Bone marrow (tissue), 2 donors: Measurements from ENCODE around the gene MSGN1.
"Not testable (repeated sequence)": the region's sequence is repeated elsewhere in the genome, so short reads cannot be mapped to it uniquely, and the experiment has no call there.

Experiments used
- DNase-seq, 2 donors: peaks; one replicate each; lab custom pipeline; 2025; lab: John Stamatoyannopoulos, UW

Gene MSGN1

DNA sequence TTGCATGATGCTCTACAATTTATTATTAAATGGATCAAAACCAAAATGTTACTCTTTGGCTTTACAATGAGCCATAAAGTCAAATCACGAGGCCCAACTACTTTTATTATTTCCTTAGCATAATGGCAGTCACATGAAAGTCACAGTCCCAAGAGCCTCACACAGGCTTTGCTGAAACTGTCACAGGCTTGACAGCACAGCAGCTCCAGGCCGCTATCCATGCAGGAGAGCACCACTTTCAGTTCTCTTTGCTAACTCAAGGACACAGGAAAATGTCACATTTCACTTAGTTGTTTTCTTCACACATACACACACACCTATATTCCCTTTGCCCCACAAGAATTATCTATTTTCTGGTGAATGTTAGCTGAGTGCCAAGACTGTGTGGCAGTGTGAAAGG lies 11.1 kb upstream of the MSGN1 start:
- no peak for DNase-seq

DNA sequence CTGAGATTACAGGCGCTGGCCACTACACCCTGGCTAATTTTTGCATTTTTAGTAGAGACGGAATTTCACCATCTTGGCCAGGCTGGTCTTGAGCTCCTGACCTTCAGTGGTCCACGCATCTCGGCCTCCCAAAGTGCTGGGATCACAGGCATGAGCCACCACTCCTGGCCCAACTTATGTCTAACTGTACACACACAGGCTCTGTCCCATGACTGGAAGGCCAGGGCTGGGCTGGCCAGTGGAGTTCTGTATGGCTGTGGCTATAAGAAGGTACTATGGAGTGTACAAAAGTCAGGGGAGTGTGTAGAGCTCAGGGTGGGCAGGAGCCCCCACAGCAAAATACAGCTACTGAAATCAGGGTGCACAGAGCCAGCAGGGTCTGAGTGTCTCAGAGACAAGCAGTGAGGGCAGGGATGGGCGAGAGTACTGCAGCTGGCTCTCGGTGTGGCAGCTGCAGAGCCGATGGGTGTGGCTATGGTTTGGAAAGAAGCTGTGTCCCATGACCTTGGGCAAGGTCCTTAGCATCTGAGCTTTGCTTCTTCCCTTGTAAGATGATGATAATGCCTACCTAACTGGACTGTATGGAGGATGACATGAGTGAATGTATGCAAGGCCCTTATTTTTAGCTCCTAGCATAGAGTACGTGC lies 10.4 kb upstream of the MSGN1 start:
- no peak for DNase-seq

DNA sequence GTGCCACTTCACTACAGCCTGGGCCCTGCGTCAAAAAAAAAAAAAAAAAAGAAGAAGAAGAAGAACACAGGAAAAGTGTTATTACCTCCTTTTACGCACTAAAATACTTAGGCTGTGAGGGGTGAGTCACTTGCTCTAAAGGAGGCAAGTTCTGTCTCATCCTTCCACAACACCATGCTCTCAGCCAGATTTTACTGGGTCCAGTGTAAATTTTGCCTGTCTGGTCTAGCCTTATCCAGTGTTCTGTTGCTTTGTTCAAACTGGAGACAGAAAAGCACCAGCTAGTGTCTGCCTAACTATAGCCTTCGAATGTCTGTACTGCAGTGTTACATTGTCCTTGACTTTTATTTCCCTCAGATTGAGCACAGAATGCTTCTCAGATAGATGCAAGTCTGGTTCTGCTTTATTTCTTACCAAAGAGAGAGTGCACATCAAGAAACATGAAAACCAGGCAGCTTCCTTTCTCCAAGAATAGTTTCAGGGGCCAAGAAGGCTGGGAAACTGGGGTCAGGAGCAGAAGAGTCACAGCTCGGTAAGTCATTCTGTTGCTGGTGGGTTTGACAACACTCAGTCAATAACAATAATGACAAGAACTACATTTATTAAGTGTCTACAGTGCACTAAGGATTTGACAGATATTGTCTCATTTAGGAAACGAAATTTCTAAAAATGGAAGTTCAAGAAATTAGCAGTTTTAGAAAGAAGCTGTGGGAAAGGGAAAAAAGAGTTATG lies 3.1 kb upstream of the MSGN1 start:
- peak in 1 of 2 donors; percentile 73 for DNase-seq

DNA sequence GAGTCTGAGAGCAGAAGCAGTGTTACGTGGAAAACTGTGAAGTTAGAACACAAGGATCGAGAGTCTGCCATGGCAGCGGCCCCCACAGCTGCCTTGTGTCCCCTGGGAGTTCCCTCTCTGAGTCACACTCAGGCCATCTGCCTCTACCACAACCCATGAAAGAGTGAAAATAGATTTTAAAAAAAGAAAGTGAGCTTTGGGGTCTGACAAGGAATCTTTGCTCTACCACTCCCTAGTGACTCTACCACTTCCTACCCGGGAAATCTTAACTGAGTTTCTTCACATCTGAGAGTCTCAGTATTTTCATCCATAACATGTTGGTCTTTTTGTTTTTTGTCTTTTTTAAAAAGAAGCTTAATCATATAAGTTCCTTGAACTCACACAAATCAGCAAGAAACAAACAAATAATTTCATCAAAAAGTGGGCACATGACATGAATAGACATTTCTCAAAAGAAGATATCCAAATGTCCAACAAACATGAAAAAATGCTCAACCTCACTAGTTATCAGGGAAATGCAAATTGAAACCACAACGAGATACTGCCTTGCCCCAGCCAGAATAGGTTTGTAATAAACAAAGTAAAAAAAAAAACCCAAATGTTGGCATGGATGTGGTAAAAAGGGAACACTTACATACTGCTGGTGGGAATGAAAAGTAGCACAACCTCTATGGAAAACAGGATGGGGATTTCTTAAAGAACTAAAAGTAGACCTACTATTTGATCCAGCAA lies 2.4 kb upstream of the MSGN1 start:
- peak in 1 of 2 donors; percentile 85 for DNase-seq

DNA sequence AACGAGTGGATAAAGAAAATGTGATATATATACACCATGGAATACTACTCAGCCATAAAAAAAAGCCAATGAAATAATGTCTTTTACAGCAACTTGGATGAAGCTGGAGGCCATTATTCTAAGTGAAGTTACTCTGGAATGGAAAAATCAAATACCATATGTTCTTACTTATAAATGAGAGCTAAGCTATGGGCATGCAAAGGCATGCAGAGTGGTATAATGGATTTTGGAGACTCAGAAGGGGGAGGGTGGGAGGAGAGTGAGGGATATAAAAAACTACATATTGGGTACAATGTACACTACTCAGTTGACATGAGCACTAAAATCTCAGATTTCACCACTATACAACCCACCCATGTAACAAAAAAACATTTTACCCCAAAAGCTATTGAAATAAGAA lies 1.7 kb upstream of the MSGN1 start:
- no peak for DNase-seq

DNA sequence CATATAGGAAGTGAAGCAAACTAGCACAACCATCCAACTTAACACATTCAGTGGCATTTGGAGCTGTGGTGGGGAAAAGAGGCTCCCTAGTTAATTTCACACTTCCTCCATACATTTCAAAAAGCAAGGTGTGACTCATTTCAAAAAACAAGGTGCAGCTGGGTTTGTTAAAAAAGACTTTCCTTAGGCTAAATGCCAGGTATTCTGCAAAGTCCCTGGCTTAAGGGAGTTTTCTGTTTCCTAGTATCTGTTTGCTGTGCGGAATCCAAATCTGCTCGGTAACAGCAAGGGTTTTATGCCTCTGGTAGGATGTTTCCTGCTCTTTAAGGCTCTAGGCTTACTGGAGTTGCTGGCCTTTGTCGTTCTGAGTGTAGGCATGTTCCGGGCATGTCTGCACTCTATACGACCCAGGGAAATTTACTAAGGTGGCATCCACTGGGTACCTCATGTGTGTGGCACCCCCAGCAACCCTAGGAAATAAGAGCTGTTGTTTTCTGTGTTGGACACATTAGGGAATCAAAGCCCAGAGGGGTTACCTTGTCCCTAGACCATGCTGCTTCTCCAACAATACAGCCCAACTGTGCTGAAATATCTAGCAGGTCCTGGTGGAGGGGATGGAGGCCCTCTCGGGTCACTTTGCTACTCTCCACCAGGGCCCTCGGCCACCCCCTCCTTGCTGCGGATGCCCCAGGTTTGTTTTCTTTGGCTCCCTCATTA lies 634 bp upstream of the MSGN1 start:
- DNase-seq, result no peak

DNA sequence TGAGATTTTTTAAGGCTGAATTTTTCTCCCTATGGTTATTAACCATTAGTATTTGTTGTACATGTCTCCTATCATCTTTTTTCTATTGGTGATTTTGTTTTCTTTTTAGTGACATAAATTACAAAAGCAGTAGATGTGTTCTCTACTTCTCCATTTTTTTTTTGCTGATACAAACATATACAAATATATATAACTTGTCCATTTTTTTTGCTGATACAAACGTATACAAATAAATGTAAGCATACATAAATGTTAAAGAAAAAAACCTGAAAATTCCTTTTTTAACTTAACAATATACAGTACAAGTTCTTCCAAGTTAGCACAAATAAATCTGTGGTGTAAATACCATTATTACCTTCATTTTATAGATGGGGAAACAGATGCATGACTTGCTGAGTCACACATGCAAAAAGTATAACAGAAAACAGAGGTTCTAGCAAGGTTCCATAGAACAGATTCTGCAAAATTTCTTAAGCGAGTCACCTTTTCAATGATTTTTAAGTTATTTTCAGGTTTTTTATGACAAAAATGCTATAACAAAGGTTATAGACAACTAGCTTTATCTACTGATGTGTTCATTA lies 2.1 kb downstream of the MSGN1 start:
- DNase-seq, result no peak

DNA sequence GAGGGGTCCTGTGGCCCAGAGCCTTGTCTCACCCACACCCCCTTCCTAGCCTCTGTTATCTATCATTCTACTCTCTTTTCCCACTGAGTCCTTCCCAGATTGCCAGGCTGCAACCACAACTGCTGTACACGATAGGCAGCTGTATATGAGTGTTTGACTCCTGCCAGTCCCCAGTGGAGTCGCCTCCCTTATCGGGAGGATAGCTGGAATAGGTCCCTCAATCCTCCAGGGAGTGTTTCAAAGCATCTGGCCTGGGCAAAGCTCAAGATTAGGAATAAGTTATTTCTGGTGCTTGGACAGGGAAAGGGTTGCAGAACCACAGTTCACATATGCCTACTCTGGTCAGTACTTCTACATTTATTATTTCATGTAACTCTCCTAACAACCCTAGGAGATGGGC lies 4.8 kb downstream of the MSGN1 start:
- DNase-seq, result no peak

DNA sequence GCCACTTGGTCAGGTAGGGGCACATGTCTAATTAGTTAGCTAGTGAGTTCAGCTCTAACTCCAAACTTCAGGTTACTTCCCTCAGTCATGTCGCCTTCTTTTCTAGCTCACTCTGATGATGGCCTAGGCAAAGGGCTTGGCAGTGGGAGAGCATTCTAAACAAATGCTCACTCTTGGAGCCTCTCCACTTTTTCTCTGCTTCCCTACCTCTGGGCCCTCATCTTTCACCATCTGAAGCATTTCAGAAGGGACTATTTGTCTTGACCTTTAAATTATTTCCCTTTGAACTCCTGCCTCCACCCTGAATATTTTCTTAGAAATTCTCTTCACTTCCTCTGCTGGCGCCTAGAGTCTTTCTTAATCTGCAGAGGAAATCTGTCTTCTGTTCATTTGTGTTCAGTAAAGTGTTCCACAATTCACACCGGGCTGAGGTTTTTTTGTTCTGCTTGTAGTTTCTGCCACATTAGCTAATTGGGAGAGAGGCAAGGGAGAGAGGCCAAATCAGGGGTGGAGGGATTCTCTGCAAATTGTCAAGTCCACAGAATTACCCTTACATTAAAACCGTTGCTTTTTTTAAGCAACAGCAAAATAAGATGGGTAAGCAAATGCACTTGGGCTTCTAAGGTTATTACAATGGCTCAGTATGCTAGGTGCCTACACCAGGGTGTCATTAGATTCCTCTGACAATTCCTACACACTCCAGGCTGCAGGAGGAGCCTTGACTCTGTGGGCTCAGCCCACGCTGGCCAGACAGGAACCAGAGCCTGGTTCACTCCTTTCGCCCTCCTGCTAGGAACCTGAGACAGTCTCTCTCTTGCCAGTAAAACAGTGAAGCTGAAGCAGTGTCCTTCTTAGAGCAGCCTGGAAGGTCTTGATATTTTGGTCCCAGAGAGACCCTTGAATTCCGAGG lies 5.5 kb downstream of the MSGN1 start:
- DNase-seq, result no peak

DNA sequence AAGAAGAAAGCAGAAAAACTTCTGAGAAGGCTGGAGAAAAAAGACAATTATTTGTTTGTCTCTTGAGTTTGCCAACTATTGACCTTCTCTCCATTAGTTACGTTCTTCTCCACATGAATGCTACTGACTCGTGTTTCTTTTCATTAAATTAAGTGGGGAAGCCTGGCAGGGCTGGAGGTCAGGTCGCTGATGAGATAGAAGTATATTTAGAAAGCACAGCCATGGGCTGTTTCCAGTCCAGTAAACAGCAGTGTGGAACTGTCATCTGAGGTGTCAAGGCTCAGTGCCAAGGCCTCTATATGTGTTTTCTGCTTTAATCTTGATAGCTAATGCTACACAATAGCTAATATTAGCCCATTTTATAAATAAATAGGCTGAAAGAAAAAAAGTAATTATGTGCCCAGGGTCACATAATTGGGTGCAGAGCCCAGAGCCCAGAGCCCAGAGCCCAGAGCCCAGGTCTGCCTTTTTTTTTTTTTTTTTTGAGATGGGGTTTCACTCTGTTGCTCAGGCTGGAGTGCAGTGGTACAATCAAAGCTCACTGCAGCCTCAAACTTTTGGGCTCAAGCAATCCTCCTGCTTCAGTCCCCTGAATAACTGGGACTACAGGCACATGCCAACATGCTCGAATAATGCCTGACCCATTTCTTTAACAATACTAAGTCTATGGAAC lies 6.3 kb downstream of the MSGN1 start:
- DNase-seq, result no peak

DNA sequence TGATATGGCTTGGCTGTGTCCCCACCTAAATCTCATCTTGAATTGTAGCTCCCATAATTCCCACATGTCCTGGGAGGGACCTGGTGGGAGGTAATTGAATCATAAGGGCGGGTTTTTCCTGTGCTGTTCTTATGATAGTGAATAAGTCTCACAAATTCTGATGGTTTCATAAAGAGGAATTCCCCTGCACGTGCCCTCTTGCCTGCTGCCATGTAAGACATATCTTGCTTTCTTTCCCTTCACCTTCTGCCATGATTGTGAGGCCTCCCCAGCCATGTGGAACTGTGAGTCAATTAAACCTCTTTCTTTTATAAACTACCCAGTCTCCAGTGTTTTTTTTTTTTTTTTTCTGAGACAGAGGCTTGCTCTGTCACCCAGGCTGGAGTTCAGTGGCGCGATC lies 7.4 kb downstream of the MSGN1 start:
- DNase-seq, result not testable (repeated sequence)

DNA sequence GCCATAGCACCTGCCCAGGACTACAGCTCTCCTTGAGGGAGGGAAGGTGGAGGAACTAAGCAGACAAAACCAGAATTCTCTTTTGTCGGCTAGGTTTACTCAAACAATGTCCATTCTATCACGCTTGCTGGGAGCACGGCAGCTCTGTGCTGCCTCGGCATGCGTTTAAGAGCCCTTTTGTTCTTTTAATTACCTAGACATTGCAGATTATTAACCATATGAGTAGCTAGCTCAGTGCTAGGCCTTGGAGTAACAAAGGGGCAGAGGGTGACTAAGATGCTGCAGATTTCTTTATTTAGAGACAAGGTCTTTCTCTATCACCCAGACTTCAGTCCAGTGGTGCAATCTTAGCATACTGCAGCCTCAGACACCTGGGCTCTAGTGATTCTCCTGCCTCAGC lies 11.1 kb downstream of the MSGN1 start:
- DNase-seq, result no peak

DNA sequence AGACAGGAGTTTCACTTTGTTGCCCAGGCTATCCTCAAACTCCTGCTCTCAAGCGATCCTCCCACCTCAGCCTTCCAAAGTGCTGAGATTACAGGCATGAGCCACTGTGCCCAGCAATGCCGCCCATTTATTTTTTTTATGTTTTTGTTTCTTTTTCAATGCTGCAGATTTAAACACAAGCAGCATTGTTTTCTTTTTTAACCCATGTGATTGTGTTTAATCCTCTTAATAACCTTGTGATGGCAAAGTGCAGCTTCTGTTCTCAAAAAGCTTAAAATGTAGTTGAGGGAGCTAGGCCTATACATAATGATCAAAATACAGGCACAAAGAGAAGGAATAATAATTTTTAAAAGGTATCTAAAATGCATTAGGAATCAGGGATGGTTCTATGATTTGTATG lies 11.5 kb downstream of the MSGN1 start:
- no peak for DNase-seq

DNA sequence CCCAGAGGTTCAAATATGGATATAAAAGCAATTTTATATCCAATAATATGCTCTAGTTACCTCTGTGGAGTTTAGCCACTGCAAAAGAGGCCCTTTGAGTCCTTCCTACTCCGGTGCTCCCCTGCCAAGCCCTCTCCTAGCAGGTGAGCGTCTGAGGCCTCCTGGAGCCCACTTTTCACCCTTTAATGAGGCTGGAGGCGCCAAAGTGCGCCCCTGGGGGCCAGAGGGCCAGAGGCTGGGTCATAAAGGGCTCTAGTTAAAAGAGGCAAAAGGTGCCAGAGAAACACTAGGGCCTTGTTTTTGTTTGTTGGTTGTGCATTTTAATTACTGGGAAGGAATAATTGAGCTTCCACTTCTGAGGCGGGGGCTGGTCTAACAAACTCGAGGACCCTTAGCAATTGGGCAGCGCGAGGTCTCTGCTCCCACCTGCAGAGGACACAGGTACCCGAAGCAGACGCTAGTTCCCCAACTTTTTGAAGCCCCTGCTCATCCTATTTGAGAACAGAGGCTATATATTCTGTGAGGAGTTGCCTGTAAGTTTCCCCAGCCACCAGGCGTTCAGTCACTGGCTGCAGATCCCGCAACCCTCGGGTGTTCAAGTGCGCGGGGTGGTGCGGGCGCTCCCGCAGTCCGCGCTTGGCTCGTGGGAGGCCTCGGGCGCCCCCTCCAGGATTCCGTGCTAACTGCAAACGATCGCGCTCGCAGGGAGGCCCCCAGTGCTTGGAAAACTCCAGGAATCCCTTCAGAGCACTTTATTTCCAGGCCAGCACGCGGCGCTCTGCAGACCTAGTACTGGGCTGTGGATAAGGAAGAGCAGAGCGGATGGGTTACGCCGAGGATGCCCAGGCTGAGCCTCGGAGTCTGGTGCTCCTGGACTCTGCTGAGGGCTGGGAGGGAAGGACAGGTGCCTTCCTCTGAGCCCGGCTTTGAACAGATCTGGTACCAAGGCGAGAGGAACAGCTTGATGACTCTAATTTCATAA lies 14.1 kb downstream of the MSGN1 start:
- DNase-seq, result peak; percentile 20 to 38

DNA sequence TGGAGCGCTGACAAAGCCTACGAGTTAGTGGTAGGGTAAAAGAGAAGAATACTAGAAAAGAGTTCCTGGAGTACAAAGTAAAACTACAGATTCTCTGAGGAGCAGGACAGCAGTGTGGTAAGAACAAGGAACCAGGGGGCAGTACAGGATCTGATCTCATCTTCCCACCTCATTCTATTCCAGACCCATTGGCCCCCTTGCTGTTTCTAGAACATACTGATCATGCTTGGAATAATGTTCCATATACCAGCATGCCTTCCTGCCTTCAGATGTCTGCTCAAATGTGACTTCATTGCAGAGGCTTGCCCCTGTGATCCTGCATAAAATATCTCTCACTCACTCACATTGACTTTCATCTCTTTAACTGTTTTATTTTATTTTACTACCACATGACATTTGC lies 19.3 kb downstream of the MSGN1 start:
- no peak for DNase-seq

DNA sequence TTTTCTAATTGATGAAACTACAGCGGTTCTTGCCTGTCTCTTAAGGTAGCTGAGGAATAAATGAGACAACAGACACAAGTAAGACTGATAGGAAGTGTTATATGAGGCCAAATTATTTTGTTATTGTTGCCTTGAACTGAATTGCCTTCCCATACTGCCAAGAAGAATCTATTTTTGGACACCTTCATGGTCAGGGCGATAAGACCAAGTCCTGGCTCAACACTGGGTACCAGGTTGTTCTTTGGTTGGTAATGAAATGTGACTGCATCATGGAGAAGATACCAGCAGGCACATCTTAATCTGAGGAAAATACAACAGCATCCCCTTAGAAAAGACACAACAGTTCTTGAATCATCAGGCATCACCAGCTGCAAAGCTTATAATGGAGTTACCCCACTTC lies 23.7 kb downstream of the MSGN1 start:
- DNase-seq, result no peak

DNA sequence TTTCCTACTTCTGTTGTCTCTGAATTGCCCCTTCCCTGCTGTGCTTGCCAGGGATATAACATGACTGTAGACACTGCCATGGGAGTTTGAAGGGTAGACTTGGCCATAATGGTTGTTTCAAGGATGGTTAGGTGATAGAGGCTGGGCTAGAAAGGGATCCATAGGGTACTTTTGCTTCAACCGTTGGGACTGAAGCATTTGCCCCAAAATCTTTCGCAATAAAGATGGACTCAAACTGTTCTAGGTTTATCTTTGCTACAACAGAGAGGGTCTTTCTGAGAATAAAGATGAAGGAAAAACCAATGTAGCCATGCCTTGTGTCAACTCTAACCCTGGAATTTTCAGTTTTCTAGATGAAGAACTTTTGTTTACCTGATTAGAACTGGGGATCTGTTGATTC lies 27.2 kb downstream of the MSGN1 start:
- no peak for DNase-seq

DNA sequence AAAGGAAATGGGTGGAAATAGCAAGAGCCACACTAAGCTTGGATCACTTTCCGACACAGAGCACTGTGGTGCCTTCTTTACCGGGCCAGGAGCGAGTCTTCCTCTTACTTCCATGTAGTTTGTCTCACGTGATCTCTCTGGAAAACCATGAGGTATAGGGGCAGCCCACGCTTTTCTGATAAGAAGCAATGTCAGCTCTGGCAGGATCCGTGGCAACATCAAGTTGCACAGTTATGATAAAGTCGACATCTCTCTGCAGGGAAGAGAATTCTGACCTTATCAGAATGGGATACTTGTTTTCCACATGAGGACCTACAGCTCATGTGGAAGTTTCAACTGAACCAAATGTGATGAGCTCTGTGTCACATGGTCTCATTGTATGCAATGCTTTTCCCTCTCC lies 29.5 kb downstream of the MSGN1 start:
- no peak for DNase-seq

DNA sequence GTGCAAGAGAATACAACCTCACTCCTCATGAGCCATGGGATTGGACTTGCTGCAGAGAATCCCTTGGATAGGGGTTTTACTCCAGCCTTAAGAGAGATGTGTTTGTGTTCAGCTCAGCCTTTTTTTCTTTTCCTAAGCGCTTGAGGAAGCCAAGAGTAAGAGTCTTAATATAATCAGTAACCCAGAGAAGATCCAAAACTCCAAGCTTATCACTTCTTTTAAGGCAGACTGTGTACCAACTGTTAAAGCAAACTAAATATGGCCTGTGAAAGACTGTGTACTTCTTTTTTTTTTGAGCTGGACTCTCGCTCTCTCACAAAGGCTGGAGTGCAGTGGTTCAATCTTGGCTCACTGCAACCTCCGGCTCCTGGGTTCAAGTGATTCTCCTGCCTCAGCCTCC lies 30.4 kb downstream of the MSGN1 start:
- no peak for DNase-seq
